DMS79 treated with DMSO at 0.1 percent for 48 hours (cell line): ENCODE data around the gene ITGB3BP.

Experiments
- DNase-seq: peaks from one replicate; lab custom pipeline; 2025; lab: John Stamatoyannopoulos, UW

ITGB3BP gene

DNA sequence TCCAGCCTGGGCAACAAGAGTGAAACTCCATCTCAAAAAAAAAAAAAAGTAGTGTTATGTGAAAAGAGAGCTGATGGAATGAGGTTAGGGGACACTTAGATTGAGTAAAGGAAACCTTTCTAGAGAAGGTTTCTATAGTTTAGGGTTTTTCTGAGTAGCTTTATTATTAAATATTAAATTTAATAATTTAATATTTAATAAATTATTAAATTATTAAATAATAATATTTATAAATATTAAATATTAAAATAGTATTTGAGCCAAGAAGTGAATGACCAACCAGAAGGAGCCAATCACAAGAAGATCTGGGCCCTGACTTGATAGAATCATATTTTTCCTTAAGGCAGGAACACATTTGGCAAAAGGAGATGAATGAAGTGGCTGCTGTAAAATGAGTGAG lies 104.9 kb downstream of the ITGB3BP start:
- no peak for DNase-seq

DNA sequence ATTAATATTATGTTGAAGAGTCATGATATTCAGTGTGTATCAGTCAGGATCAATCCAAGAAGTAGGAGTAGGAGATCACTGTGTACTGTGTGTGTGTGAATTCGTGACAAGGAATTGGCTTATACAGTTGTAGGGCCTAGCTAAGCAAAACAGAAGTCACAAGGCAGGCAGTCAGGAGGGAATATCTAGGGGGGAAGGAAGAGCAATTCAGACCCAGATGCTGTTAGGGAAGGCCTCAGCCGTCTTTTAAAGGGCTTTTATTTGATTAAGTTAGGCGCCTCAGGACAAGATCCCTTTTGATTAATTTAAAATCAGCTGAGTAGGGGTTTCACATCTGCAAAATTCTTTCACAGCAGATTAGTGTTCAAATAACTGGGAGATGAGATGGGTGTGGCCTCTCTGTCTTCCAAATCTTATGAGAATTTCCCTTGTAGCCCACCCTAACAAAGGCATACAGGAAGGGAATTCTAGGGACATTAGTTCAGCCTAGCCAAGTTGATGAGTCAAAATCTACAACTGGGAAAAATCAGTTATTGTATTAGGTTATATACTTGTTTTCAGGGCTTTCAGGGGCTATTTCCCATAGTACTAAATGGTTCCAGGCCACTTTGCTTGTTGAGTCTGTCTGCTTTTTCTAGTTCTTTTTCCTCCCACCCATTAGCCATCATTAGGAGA lies 108.2 kb downstream of the ITGB3BP start:
- no peak for DNase-seq

DNA sequence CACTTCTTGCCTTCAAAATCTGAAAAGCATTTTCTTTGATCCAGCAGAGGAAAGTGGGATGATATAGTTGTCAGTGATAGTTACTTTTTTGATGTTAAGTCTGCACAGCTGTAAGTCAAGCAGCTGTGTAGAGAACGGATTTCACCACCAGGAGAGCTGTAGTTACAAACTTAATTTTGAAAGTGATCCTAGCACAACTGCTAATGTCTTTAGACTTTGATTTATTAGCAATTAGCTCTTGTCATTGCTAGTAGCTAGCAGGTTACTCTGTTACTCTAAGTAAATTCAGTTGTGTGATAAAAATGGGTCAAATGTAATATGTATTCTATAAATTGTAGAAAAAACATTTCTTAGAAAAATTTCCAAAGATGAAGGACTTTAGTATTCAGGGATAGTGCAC lies 109.6 kb downstream of the ITGB3BP start:
- DNase-seq: no peak

DNA sequence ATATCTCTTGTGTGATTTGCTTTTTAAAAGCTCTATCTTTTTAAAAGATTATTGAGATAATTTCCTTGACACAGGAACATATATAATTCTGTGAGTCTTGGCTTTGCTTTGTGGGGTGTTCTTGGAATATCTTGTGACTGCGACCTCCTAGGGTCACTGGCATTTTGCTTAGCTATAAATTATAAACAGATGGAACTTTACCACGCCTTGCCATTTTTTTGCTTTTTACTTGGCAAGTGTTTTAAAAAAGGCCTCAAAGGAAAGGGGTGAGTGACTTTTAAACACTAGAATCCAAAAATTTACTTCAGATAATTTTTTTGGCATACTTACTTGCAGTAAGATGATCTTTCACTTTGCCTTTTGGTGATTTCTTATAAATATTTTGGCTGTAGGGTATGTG lies 112.0 kb downstream of the ITGB3BP start:
- no peak for DNase-seq

- DNase-seq: no peak
Observed at GRCh38 chr1:63408331-63408730, 114.7 kb downstream of the ITGB3BP start.

- DNase-seq: no peak
Observed at GRCh38 chr1:63407002-63407401, 116.0 kb downstream of the ITGB3BP start.

- DNase-seq: no peak
Observed at GRCh38 chr1:63405987-63406386, 117.0 kb downstream of the ITGB3BP start.

GRCh38 chr1:63405021-63405420 lies 118.0 kb downstream of the ITGB3BP start:
- DNase-seq: no peak

DNA sequence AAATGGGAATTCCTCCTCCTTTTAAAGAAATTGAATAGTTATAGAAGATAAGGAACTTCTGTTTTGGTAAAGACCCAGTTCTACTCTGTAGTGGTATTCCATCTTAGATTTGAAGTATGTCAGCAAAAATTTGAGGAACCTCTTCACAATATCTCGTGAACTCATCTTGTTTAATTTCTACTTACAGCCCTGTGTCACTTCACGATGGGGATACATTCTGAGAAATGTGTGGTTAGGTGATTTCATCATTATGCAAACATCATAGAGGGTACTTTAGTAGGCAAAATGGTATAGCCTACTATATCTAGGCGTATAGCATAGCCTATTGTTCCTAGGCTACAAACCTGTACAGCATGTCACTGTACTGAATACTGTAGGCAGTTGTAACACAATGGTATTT lies 119.6 kb downstream of the ITGB3BP start:
- DNase-seq: no peak

DNA sequence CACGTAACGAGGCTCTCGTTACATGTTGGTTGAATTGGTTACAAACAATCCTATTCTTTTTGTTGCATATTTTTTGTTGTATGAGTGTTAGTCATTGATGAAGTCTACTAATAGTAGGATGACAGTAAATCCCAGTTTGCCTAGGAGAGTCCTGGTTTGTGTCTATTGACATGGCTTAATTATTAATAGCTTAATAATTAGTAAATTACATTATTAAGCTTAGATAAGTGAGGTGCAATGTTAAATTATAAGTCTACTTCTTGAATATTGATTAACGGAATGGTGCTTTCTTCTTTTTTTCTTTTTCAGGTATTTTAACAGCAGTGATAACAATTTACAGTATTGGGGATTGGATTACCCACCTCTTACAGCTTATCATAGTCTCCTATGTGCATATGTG lies 121.1 kb downstream of the ITGB3BP start:
- no peak for DNase-seq
